ENCODE data around the gene BTN1A1.
"Not testable (repeated sequence)": the region's sequence is repeated elsewhere in the genome, so short reads cannot be mapped to it uniquely, and the experiment has no call there.

DNA sequence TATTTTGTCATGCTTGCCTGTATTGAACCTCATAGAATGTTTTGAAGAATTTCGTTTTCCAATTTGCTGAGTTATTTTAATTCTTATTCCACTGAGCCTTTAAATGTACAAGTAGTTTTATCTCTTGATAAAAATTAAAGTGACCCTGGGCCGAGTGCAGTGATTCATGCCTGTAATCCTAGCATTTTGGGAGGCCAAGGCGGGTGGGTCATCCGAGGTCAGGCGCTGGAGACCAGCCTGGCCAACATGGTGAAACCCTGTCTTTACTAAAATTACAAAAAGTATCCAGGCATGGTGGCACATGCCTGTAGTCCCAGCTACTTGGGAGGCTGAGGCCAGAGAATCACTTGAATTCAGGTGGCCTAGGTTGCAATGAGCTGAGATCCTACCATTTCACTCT lies 38.8 kb upstream of the BTN1A1 start:
- TF ChIP-seq, protein P1, sequence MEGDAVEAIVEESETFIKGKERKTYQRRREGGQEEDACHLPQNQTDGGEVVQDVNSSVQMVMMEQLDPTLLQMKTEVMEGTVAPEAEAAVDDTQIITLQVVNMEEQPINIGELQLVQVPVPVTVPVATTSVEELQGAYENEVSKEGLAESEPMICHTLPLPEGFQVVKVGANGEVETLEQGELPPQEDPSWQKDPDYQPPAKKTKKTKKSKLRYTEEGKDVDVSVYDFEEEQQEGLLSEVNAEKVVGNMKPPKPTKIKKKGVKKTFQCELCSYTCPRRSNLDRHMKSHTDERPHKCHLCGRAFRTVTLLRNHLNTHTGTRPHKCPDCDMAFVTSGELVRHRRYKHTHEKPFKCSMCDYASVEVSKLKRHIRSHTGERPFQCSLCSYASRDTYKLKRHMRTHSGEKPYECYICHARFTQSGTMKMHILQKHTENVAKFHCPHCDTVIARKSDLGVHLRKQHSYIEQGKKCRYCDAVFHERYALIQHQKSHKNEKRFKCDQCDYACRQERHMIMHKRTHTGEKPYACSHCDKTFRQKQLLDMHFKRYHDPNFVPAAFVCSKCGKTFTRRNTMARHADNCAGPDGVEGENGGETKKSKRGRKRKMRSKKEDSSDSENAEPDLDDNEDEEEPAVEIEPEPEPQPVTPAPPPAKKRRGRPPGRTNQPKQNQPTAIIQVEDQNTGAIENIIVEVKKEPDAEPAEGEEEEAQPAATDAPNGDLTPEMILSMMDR (IDR thresholded peaks at IDR 0.05) = not testable (repeated sequence)
- not testable (repeated sequence) for TF ChIP-seq EP300, POLR2A, POLR2AphosphoS5 (IDR thresholded peaks at IDR 0.05)

Data from upper lobe of left lung (tissue), 4 donors.